Measurements from ENCODE around the gene FURIN. TPM values are rescaled to one million over a fixed set of nuclear protein-coding genes. Genes with fewer than 3 reads are reported as not detected.

FURIN gene
- polyA plus RNA-seq, 2 of the 4 experiments (the other 2 are of a cell fraction), result 16.8 to 33.3 TPM

- Histone ChIP-seq H3K9me3 (no peaks in the 10 kb centered on the region), H3K4me1 (no peaks in the 10 kb centered on the region), H3K27ac (no peak overlapping the region), H3K4me2 (no peak overlapping the region), H3K4me3 (no peak overlapping the region)
- DNase-seq (ENCODE audit: low read depth in 1 of 2, low spot score in 1 of 2), result no peak
- ATAC-seq, result no peak
- CTCF ChIA-PET, result interaction anchor here (1.0 to 16.8 kb wide), 4 partner anchors 14 to 146 kb away, joined by 3 to 326 read pairs (median 6); partner anchors contain the start of genes HDDC3 and UNC45A
- FAIRE-seq, result no peak
- TF ChIP-seq HMGXB4 (CRISPR knock-in tag; IDR thresholded peaks at IDR 0.05; ENCODE audit: borderline replicate concordance), result no peak
- TF ChIP-seq HOXA7 (CRISPR knock-in tag; IDR thresholded peaks at IDR 0.05), result no peak
- TF ChIP-seq, protein P1, sequence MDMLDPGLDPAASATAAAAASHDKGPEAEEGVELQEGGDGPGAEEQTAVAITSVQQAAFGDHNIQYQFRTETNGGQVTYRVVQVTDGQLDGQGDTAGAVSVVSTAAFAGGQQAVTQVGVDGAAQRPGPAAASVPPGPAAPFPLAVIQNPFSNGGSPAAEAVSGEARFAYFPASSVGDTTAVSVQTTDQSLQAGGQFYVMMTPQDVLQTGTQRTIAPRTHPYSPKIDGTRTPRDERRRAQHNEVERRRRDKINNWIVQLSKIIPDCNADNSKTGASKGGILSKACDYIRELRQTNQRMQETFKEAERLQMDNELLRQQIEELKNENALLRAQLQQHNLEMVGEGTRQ (IDR thresholded peaks at IDR 0.05), result no peak
- no peak for TF ChIP-seq RNF2 (IDR thresholded peaks at IDR 0.05; ENCODE audit: borderline replicate concordance, low read depth)
- no peak for TF ChIP-seq ZNF302 (CRISPR knock-in tag; IDR thresholded peaks at IDR 0.05)
- no peak for TF ChIP-seq RAD21 (conservative IDR thresholded peaks at IDR 0.05 in 1 of 2, IDR thresholded peaks at IDR 0.05 in 1 of 2)
- no peak for TF ChIP-seq EP300 (IDR thresholded peaks at IDR 0.05)
- no peak for TF ChIP-seq TFCP2L1 (CRISPR knock-in tag; IDR thresholded peaks at IDR 0.05)
- POLR2A ChIA-PET, result no interaction called here
- 79% methylated on average over 11 of the region's 11 CpGs for WGBS (ENCODE audit: missing lambda C conversion rate)
These were observed 23.6 kb downstream of the FURIN start for GRCh38 chr15:90892023-90892422.

- H3K9me3 ChIP-seq, result no peaks in the 10 kb centered on the region
- H3K4me1 ChIP-seq, result no peaks in the 10 kb centered on the region
- no peak overlapping the region for H3K4me3 ChIP-seq
- H3K27ac ChIP-seq, result no peak overlapping the region
- FAIRE-seq, result no peak
- DNase-seq (ENCODE audit: low read depth in 1 of 2, low spot score in 1 of 2), result no peak
- CTCF ChIA-PET, result interaction anchor here (0.6 to 16.8 kb wide), 22 partner anchors 8 to 573 kb away, joined by 3 to 326 read pairs (median 4); partner anchors contain the start of genes FES, HDDC3, MAN2A2 and UNC45A
- WGBS (ENCODE audit: missing lambda C conversion rate), result 80% methylated on average over 23 of the region's 29 CpGs
- POLR2A ChIA-PET, result interaction anchor here (1.2 kb wide), 1 partner anchor 39 kb away, joined by 4 read pairs; the partner anchor contains the start of gene HDDC3
- no peak for TF ChIP-seq CTCF (IDR thresholded peaks at IDR 0.05)
- TF ChIP-seq FOXS1 (CRISPR knock-in tag; IDR thresholded peaks at IDR 0.05), result no peak
- TF ChIP-seq, protein P2, sequence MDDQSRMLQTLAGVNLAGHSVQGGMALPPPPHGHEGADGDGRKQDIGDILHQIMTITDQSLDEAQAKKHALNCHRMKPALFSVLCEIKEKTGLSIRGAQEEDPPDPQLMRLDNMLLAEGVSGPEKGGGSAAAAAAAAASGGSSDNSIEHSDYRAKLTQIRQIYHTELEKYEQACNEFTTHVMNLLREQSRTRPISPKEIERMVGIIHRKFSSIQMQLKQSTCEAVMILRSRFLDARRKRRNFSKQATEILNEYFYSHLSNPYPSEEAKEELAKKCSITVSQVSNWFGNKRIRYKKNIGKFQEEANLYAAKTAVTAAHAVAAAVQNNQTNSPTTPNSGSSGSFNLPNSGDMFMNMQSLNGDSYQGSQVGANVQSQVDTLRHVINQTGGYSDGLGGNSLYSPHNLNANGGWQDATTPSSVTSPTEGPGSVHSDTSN (IDR thresholded peaks at IDR 0.05), result no peak
- TF ChIP-seq JUN (IDR thresholded peaks at IDR 0.05), result no peak
- TF ChIP-seq JUNB (IDR thresholded peaks at IDR 0.05), result no peak
- TF ChIP-seq, protein P3, sequence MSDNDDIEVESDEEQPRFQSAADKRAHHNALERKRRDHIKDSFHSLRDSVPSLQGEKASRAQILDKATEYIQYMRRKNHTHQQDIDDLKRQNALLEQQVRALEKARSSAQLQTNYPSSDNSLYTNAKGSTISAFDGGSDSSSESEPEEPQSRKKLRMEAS (IDR thresholded peaks at IDR 0.05), result no peak
- no peak for TF ChIP-seq PHF8 (IDR thresholded peaks at IDR 0.05; ENCODE audit: borderline replicate concordance, low read depth)
- no peak for TF ChIP-seq KDM1A (IDR thresholded peaks at IDR 0.05; ENCODE audit: low read depth)
- no peak for TF ChIP-seq FOSL2 (IDR thresholded peaks at IDR 0.05)
- no peak for TF ChIP-seq FOSL2 (CRISPR knock-in tag; IDR thresholded peaks at IDR 0.05)
- TF ChIP-seq RAD21 (conservative IDR thresholded peaks at IDR 0.05 in 1 of 2, IDR thresholded peaks at IDR 0.05 in 1 of 2), result no peak
- TF ChIP-seq HOXA7 (CRISPR knock-in tag; IDR thresholded peaks at IDR 0.05), result no peak
- ATAC-seq, result no peak
- no peak overlapping the region; the same call in 2 of the 3 replicates for H3K4me2 ChIP-seq
These were observed 24.2 kb downstream of the FURIN start for GRCh38 chr15:90892498-90893174.
